Progenitor cell of endocrine pancreas (in vitro differentiated cells): ENCODE results near the gene SELENOH. TPM values are rescaled to one million over a fixed set of nuclear protein-coding genes. Genes with fewer than 3 reads are reported as not detected.

ENCODE experiments used
- DNase-seq: peaks from one replicate; pipeline ENCODE4 v3.0.0; 2021; ENCODE audit warnings: low spot score; ENCODE audit not compliant: unreplicated experiment
- H3K27ac Mint-ChIP-seq: 2 replicates; pipeline ENCODE4 v1.8.0; 2021; ENCODE audit warnings: mild to moderate bottlenecking, moderate library complexity, mixed read lengths
- H3K27me3 Mint-ChIP-seq: 2 replicates; pipeline ENCODE4 v1.8.0; 2021; ENCODE audit warnings: mixed read lengths
- H3K36me3 Mint-ChIP-seq: 2 replicates; pipeline ENCODE4 v1.8.0; 2022; ENCODE audit warnings: mixed read lengths; ENCODE audit not compliant: insufficient read depth
- H3K4me1 Mint-ChIP-seq: 2 replicates; pipeline ENCODE4 v1.8.0; 2021; ENCODE audit warnings: low read depth, mixed read lengths
- H3K4me3 Mint-ChIP-seq: 2 replicates; pipeline ENCODE4 v1.8.0; 2021; ENCODE audit warnings: low read depth, mild to moderate bottlenecking, moderate library complexity, mixed read lengths
- H3K9me3 Mint-ChIP-seq: 2 replicates; pipeline ENCODE4 v1.8.0; 2021; ENCODE audit warnings: low read depth, mixed read lengths
- total RNA-seq: library from RNA; stranded (reverse); gene quantifications from 2 replicates; pipeline ENCODE4 v1.2.1, GENCODE V29; 2021
- TF ChIP-seq, protein P1 (sequence below): fragments of 200-600 bp; sonication (generic); IDR thresholded peaks from one replicate; pipeline ENCODE4 v1.5.0; 2021; ENCODE audit warnings: antibody characterized with exemption, mild to moderate bottlenecking; ENCODE audit not compliant: unreplicated experiment

The SELENOH gene
- total RNA-seq, 1 donor from 2014 or later, result 206 TPM

DNA sequence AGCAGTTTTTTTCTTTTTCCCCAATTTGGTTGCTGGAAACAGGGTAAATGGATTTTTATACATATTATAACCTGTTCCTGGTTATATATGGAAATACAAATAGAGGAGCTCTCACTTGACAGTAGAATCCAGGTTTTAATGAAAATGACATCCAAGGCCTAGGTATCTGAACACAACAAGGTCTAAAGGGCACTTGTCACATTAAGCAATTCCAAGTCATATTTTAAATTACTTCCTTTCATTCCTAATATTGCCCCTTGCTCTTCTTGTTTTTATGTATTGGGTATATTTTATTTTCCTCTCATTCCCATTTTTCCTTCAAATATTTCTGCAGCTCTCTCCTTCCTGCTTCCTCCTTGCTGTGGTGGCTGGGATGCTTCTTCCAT lies 47.4 kb downstream of the SELENOH start:
- H3K4me3 Mint-ChIP-seq, result no peak overlapping the region
- H3K27me3 Mint-ChIP-seq, result no peaks in the 10 kb centered on the region
- H3K27ac Mint-ChIP-seq, result no peak overlapping the region
- TF ChIP-seq, protein P1, sequence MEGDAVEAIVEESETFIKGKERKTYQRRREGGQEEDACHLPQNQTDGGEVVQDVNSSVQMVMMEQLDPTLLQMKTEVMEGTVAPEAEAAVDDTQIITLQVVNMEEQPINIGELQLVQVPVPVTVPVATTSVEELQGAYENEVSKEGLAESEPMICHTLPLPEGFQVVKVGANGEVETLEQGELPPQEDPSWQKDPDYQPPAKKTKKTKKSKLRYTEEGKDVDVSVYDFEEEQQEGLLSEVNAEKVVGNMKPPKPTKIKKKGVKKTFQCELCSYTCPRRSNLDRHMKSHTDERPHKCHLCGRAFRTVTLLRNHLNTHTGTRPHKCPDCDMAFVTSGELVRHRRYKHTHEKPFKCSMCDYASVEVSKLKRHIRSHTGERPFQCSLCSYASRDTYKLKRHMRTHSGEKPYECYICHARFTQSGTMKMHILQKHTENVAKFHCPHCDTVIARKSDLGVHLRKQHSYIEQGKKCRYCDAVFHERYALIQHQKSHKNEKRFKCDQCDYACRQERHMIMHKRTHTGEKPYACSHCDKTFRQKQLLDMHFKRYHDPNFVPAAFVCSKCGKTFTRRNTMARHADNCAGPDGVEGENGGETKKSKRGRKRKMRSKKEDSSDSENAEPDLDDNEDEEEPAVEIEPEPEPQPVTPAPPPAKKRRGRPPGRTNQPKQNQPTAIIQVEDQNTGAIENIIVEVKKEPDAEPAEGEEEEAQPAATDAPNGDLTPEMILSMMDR, result no peak
- H3K9me3 Mint-ChIP-seq, result no peaks in the 10 kb centered on the region
- peaks cover 54% of the 10 kb centered on the region for H3K4me1 Mint-ChIP-seq
- no peak for DNase-seq
- peaks cover 41% of the 10 kb centered on the region for H3K36me3 Mint-ChIP-seq

DNA sequence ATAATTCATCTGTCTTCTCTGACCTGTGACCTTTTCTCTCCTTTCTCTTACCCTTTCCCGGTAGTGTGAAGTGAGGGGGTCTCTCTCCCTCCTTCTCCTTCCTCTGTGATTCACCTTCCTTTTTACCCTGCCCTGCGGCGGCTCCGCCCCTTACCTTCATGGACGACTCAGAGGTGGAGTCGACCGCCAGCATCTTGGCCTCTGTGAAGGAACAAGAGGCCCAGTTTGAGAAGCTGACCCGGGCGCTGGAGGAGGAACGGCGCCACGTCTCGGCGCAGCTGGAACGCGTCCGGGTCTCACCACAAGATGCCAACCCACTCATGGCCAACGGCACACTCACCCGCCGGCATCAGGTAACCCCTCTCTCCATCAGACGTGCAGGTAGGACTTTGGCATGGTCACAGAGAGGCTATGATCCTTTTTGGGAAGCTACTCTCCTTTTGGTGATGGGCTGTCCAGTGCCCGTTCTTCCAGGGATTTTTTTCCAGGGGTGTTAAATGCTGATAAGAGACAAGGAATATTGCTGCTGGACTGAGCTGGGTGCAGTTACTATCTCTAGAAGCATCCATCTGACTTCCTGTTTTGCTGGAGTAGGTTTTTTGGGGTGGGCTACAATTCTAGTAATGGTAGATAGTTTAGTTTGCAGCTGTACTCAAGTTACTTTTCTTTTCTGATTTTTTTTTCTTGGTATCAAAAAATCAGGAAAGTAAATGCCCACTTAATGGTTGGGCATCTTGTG lies 50.2 kb downstream of the SELENOH start:
- Mint-ChIP-seq H3K27ac (no peak overlapping the region), H3K4me3 (no peak overlapping the region), H3K27me3 (no peaks in the 10 kb centered on the region), H3K9me3 (no peaks in the 10 kb centered on the region), H3K4me1 (peaks cover 45% of the 10 kb centered on the region), H3K36me3 (peaks cover 48% of the 10 kb centered on the region)
- TF ChIP-seq, protein P1, result no peak
- no peak for DNase-seq

DNA sequence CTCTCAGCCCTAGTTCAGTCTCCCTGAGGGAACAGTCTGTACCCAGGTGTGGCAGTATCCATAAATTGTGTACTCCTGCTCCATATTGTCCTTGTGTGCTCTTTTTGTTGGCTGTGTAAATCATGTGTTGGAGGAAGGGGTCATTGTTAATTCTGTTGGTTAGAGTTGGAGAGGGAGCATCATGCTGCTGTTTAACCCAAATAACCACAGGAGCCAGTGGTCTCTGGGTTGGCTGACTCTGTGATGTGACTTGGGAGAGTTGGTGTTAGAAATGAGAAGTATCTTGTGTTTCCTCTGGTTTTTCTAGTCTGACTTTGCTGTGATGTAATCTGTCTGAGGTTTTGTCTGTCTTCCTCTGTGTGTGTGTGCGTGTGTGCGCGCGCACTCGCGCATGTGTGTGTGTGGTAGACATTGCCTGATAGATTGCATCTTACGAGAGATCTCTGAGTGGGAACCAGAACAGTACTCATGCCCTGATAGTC lies 50.8 kb downstream of the SELENOH start:
- Mint-ChIP-seq H3K4me3 (no peak overlapping the region), H3K27me3 (no peaks in the 10 kb centered on the region), H3K9me3 (no peaks in the 10 kb centered on the region), H3K36me3 (peaks cover 48% of the 10 kb centered on the region), H3K4me1 (peaks cover 40% of the 10 kb centered on the region), H3K27ac (peak overlapping the region; percentile 51)
- DNase-seq, result no peak
- TF ChIP-seq, protein P1, result no peak

GRCh38 chr11:57792870-57793269 lies 51.6 kb downstream of the SELENOH start:
- Mint-ChIP-seq H3K4me1 (peaks cover 35% of the 10 kb centered on the region), H3K27ac (peak overlapping the region; percentile 62), H3K4me3 (no peak overlapping the region), H3K36me3 (peaks cover 50% of the 10 kb centered on the region), H3K9me3 (no peaks in the 10 kb centered on the region), H3K27me3 (no peaks in the 10 kb centered on the region)
- TF ChIP-seq, protein P1, result no peak
- no peak for DNase-seq

Other genes starting within 250 kb of the SELENOH start
- gene SLC43A1, start 225.8 kb upstream of the SELENOH start, total RNA-seq, result 46.9 and 48.5 TPM in 2 replicates
- gene TIMM10, start 210.7 kb upstream of the SELENOH start, total RNA-seq, result 63.4 and 63.5 TPM in 2 replicates
- not detected in 2 replicates for gene SMTNL1, start 203.9 kb upstream of the SELENOH start, total RNA-seq
- 30.6 and 34.3 TPM in 2 replicates for gene UBE2L6, start 173.8 kb upstream of the SELENOH start, total RNA-seq
- 190 and 196 TPM in 2 replicates for gene SERPING1, start 143.8 kb upstream of the SELENOH start, total RNA-seq
- gene YPEL4, start 91.6 kb upstream of the SELENOH start, total RNA-seq, result 0.22 TPM in 2 replicates
- 22.0 and 22.2 TPM in 2 replicates for gene CLP1, start 83.7 kb upstream of the SELENOH start, total RNA-seq
- gene ZDHHC5, start 73.4 kb upstream of the SELENOH start, total RNA-seq, result 56.7 and 60.1 TPM in 2 replicates
- gene MED19, start 29.3 kb upstream of the SELENOH start, total RNA-seq, result 24.2 and 24.4 TPM in 2 replicates
- 82.7 and 82.9 TPM in 2 replicates for gene TMX2, start 28.9 kb upstream of the SELENOH start, total RNA-seq
- not detected in 2 replicates for gene BTBD18, start 10.3 kb downstream of the SELENOH start, total RNA-seq
- gene CTNND1, start 20.3 kb downstream of the SELENOH start, total RNA-seq, result 346 and 367 TPM in 2 replicates